Esophagus squamous epithelium (tissue), 4 donors: ENCODE measurements around the gene TEX12.

ENCODE experiments used
- POLR2A ChIP-seq, 4 donors: fragments of 450-650 bp; IDR thresholded peaks; one replicate each; pipeline ENCODE4 v1.6.1; 2017; ENCODE audit warnings: antibody characterized with exemption in 4 of 4, mild to moderate bottlenecking in 4 of 4, moderate library complexity in 3 of 4
- TF ChIP-seq, protein P1 (sequence below), 6 experiments: fragments of 450-650 bp in 4 of 6; fragments of 200-600 bp in 2 of 6; sonication (generic) in 2 of 6; IDR thresholded peaks; one replicate each; pipeline ENCODE4 v1.5.1; 2016 to 2019; ENCODE audit warnings: antibody characterized with exemption in 6 of 6, mild to moderate bottlenecking in 4 of 6, moderate library complexity in 4 of 6

- TF ChIP-seq, protein P1, sequence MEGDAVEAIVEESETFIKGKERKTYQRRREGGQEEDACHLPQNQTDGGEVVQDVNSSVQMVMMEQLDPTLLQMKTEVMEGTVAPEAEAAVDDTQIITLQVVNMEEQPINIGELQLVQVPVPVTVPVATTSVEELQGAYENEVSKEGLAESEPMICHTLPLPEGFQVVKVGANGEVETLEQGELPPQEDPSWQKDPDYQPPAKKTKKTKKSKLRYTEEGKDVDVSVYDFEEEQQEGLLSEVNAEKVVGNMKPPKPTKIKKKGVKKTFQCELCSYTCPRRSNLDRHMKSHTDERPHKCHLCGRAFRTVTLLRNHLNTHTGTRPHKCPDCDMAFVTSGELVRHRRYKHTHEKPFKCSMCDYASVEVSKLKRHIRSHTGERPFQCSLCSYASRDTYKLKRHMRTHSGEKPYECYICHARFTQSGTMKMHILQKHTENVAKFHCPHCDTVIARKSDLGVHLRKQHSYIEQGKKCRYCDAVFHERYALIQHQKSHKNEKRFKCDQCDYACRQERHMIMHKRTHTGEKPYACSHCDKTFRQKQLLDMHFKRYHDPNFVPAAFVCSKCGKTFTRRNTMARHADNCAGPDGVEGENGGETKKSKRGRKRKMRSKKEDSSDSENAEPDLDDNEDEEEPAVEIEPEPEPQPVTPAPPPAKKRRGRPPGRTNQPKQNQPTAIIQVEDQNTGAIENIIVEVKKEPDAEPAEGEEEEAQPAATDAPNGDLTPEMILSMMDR (IDR thresholded peaks at IDR 0.05), result no peak
- no peak for TF ChIP-seq POLR2A (IDR thresholded peaks at IDR 0.05)
Measured at GRCh38 chr11:112212710-112213109, 45.5 kb downstream of the TEX12 start.
